GM18951 (cell line): ENCODE data around the gene CRIP3.

ENCODE experiments used
- POLR2A ChIP-seq: IDR thresholded peaks from 4 replicates; pipeline ENCODE4 v1.6.1; 2011; ENCODE audit warnings: mild to moderate bottlenecking; ENCODE audit not compliant: insufficient read length, insufficient read depth; ENCODE audit errors: extremely low read depth
- in situ Hi-C: fragments of 300-500 bp; cut with MboI; formaldehyde crosslinking; loops from one replicate; pipeline ENCODE4 v1.12.0; 2022; ENCODE audit warnings: low sequenced_read_pairs, mixed read lengths, inconsistent platforms; ENCODE audit not compliant: unreplicated experiment

CRIP3 gene

GRCh38 chr6:43269273-43270007, 39.2 kb downstream of the CRIP3 start:
- in situ Hi-C loops, result no loop called here

GRCh38 chr6:43268782-43269272, 39.8 kb downstream of the CRIP3 start:
- TF ChIP-seq POLR2A, result no peak
- in situ Hi-C loops, result no loop called here

More at GRCh38 chr6:43269273-43270007, 39.2 kb downstream of the CRIP3 start:
- TF ChIP-seq POLR2A, result no peak

- no peak for TF ChIP-seq POLR2A
- in situ Hi-C loops, result no loop called here
Measured at GRCh38 chr6:43268355-43268700, 40.3 kb downstream of the CRIP3 start.

- no peak for TF ChIP-seq POLR2A
- in situ Hi-C loops, result no loop called here
Measured at GRCh38 chr6:43267619-43268354, 40.8 kb downstream of the CRIP3 start.

- in situ Hi-C loops, result no loop called here
- TF ChIP-seq POLR2A, result no peak
Measured at GRCh38 chr6:43265564-43265963, 43.1 kb downstream of the CRIP3 start.

- in situ Hi-C loops, result no loop called here
- TF ChIP-seq POLR2A, result no peak
Measured at GRCh38 chr6:43264599-43265145, 44.0 kb downstream of the CRIP3 start.

GRCh38 chr6:43263314-43264178, 45.1 kb downstream of the CRIP3 start:
- TF ChIP-seq POLR2A, result no peak
- in situ Hi-C loops, result no loop called here

GRCh38 chr6:43262780-43263313, 45.8 kb downstream of the CRIP3 start:
- in situ Hi-C loops, result no loop called here
- no peak for TF ChIP-seq POLR2A

GRCh38 chr6:43262000-43262779, 46.4 kb downstream of the CRIP3 start:
- in situ Hi-C loops, result no loop called here
- TF ChIP-seq POLR2A, result no peak

GRCh38 chr6:43261198-43261597, 47.4 kb downstream of the CRIP3 start:
- in situ Hi-C loops, result no loop called here
- TF ChIP-seq POLR2A, result no peak

GRCh38 chr6:43260791-43261190, 47.8 kb downstream of the CRIP3 start:
- in situ Hi-C loops, result no loop called here
- no peak for TF ChIP-seq POLR2A
